Fibroblast of lung (primary cell): ENCODE results near the gene ZNRF1. TPM values are rescaled to one million over a fixed set of nuclear protein-coding genes. Genes with fewer than 3 reads are reported as not detected.

Experiments
- DNase-seq, 2 donors: peaks; one replicate each; pipeline versions ENCODE4 v3.0.0 to v3.0.0-alpha.2; 2010; ENCODE audit warnings: low read depth in 2 of 2
- H2AFZ ChIP-seq: 2 replicates; pipeline ENCODE4 v1.5.1; 2012; ENCODE audit warnings: low read length, control low read depth, inconsistent platforms
- H3K27ac ChIP-seq: 2 replicates; pipeline ENCODE4 v1.5.1; 2011; ENCODE audit warnings: low read length, control low read depth; ENCODE audit not compliant: insufficient read depth
- H3K27me3 ChIP-seq: 2 replicates; pipeline ENCODE4 v1.5.1; 2011; ENCODE audit warnings: mild to moderate bottlenecking, low read length; ENCODE audit not compliant: control insufficient read depth, insufficient read depth
- H3K36me3 ChIP-seq: 2 replicates; pipeline ENCODE4 v1.5.1; 2011; ENCODE audit warnings: low read length; ENCODE audit not compliant: control insufficient read depth, insufficient read depth
- H3K4me1 ChIP-seq: 2 replicates; pipeline ENCODE4 v1.5.1; 2011; ENCODE audit warnings: low read length; ENCODE audit not compliant: control insufficient read depth, insufficient read depth; ENCODE audit errors: extremely low read depth
- H3K4me2 ChIP-seq: 2 replicates; pipeline ENCODE4 v1.5.1; 2011; ENCODE audit warnings: low read length, control low read depth; ENCODE audit not compliant: insufficient read depth; ENCODE audit errors: extremely low read depth
- H3K4me3 ChIP-seq, 4 experiments: fragments of 200-600 bp in 1 of 4; sonication (generic) in 1 of 4; replicated peaks in 1 of 4; 2 replicates each; pipeline ENCODE4 v1.5.1; 2011 to 2016; ENCODE audit warnings: low read length in 4 of 4, low read depth in 3 of 4, mild to moderate bottlenecking in 3 of 4, control low read depth in 2 of 4, inconsistent platforms in 1 of 4, mixed read lengths in 1 of 4; ENCODE audit not compliant: insufficient read depth in 1 of 4; ENCODE audit errors: control extremely low read depth in 1 of 4
- H3K79me2 ChIP-seq: 2 replicates; pipeline ENCODE4 v1.5.1; 2012; ENCODE audit warnings: mild to moderate bottlenecking, low read length, inconsistent platforms; ENCODE audit not compliant: control insufficient read depth, insufficient read depth
- H3K9ac ChIP-seq: 2 replicates; pipeline ENCODE4 v1.5.1; 2011; ENCODE audit warnings: mild to moderate bottlenecking, low read length, control low read depth; ENCODE audit not compliant: insufficient read depth
- H3K9me3 ChIP-seq: 2 replicates; pipeline ENCODE4 v1.5.1; 2012; ENCODE audit warnings: low read depth, low read length; ENCODE audit not compliant: control insufficient read depth, insufficient read depth
- H4K20me1 ChIP-seq: 2 replicates; pipeline ENCODE4 v1.5.1; 2011; ENCODE audit warnings: low read length; ENCODE audit not compliant: control insufficient read depth, insufficient read depth; ENCODE audit errors: extremely low read depth
- EZH2 ChIP-seq: IDR thresholded peaks from 2 replicates; pipeline ENCODE4 v1.5.1; 2012; ENCODE audit warnings: low read length, control low read depth, mild to moderate bottlenecking; ENCODE audit errors: missing control alignments
- polyA plus RNA-seq, 2 donors: library from polyadenylated mRNA; depleted of rRNA in 1 of 2; stranded (reverse) in 1 of 2; unstranded in 1 of 2; fragments of >200 nt; gene quantifications; 2 replicates each; pipeline ENCODE4 v1.2.1, GENCODE V29; 2011 to 2012; ENCODE audit warnings: missing spikeins in 1 of 2
- total RNA-seq: library from RNA; depleted of rRNA; stranded (reverse); fragments of >200 nt; gene quantifications from 2 replicates; pipeline ENCODE4 v1.2.1, GENCODE V29; 2014
- TF ChIP-seq, protein P1 (sequence below), 2 donors: IDR thresholded peaks in 1 of 2; conservative IDR thresholded peaks in 1 of 2; 1 replicate in 1 of 2; 2 replicates in 1 of 2; pipeline ENCODE4 v1.5.1; 2011 to 2012; ENCODE audit warnings: low read length in 2 of 2, control low read depth in 1 of 2, inconsistent platforms in 1 of 2, low read depth in 1 of 2, mild to moderate bottlenecking in 1 of 2

Gene ZNRF1
- total and polyA plus RNA-seq, 2 donors (not counting 1 experiment from before 2014, with no cell fraction given) = 21.0 to 21.1 TPM

DNA sequence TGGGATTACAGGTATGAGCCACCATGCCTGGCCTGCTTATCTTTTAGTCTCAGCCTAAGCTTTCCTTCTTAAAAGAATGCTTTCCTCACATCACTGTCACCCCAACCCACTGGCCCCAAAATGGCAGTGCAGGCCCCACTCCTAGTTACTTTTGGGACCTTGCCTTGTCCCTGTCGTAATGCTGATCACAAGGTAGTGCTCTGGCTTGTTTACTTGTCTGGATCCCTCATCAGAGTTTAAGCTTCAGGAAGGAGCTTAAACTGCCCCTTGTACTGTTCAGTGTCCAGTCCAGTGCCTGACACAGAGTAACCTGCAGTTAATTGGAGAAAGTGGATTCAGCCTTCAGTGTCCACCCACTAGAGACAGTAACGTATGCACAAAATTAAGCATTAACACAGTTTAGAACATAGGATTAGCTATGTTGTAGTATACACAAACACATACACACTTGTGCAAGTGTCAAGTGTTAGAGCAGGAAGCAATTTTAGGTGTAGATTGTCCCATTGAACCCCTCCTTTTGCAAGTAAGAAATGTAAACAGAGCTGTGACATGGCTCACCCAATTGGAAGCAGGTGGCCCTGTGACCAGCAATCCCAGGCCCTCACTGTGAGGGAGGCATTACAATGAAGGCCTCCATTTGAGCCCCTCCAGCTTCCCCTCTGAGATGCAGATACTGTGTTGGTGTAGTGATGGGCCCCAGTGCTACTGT, 73.6 kb downstream of the ZNRF1 start:
- H3K9ac ChIP-seq = no peak overlapping the region
- DNase-seq = no peak
- no peak overlapping the region for H3K27ac ChIP-seq
- H3K36me3 ChIP-seq = no peaks in the 10 kb centered on the region
- peaks cover 12% of the 10 kb centered on the region for H3K79me2 ChIP-seq
- H3K4me1 ChIP-seq = peaks cover 2% of the 10 kb centered on the region
- no peak overlapping the region for H2AFZ ChIP-seq
- no peak overlapping the region for H3K4me2 ChIP-seq
- no peak overlapping the region for H3K4me3 ChIP-seq
- H4K20me1 ChIP-seq = no peaks in the 10 kb centered on the region
- no peak for TF ChIP-seq EZH2
- TF ChIP-seq, protein P1, sequence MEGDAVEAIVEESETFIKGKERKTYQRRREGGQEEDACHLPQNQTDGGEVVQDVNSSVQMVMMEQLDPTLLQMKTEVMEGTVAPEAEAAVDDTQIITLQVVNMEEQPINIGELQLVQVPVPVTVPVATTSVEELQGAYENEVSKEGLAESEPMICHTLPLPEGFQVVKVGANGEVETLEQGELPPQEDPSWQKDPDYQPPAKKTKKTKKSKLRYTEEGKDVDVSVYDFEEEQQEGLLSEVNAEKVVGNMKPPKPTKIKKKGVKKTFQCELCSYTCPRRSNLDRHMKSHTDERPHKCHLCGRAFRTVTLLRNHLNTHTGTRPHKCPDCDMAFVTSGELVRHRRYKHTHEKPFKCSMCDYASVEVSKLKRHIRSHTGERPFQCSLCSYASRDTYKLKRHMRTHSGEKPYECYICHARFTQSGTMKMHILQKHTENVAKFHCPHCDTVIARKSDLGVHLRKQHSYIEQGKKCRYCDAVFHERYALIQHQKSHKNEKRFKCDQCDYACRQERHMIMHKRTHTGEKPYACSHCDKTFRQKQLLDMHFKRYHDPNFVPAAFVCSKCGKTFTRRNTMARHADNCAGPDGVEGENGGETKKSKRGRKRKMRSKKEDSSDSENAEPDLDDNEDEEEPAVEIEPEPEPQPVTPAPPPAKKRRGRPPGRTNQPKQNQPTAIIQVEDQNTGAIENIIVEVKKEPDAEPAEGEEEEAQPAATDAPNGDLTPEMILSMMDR (conservative IDR thresholded peaks at IDR 0.05 in 1 of 2, IDR thresholded peaks at IDR 0.05 in 1 of 2; ENCODE audit: low read depth in 1 of 2, low read length in 2 of 2) = no peak
- no peaks in the 10 kb centered on the region for H3K9me3 ChIP-seq
- H3K27me3 ChIP-seq = no peaks in the 10 kb centered on the region

DNA sequence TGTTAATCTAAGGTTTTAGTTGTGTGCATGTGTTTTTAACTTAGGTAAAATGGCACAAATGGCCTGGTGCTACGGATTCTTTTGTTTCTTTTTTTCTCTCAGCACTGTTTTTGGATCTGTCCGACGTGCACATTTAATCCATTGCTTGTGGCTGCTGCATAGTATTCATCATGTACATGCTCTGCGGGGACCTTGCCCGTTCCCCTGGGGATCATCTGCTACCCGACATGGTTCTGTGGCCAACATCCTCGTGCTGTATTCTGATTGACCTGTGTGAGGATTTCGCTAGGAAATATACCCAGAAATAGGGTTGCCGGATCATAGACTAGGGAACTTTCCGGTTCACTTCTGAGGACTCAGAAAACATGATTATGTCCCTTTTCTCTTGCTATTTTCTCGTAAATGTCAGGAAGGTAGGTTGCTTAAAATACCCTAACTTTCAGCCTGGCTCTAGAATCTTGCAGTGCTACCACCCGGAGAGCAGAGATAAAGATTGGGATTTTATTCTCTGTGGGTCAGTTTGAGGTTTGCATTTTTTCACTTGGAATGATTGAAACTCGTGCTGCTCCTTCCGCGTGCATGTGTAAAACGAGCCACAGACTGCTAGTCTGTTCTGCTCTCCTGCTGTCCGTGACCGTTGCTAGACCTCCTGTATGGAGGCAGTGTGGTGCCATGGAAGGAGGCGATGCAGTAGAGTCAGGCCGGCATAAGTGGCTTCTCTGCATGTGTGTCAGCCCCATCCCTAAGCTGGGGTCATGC, 74.9 kb downstream of the ZNRF1 start:
- H3K4me3 ChIP-seq = no peak overlapping the region
- no peak overlapping the region for H3K9ac ChIP-seq
- TF ChIP-seq EZH2 = no peak
- H4K20me1 ChIP-seq = no peaks in the 10 kb centered on the region
- peak in 1 of 2 donors; percentile 44 for DNase-seq
- no peaks in the 10 kb centered on the region for H3K9me3 ChIP-seq
- no peaks in the 10 kb centered on the region for H3K27me3 ChIP-seq
- H3K4me1 ChIP-seq = peaks cover 2% of the 10 kb centered on the region
- H3K36me3 ChIP-seq = no peaks in the 10 kb centered on the region
- no peak overlapping the region for H3K27ac ChIP-seq
- H3K4me2 ChIP-seq = no peak overlapping the region
- no peak overlapping the region for H2AFZ ChIP-seq
- peaks cover 10% of the 10 kb centered on the region for H3K79me2 ChIP-seq

DNA sequence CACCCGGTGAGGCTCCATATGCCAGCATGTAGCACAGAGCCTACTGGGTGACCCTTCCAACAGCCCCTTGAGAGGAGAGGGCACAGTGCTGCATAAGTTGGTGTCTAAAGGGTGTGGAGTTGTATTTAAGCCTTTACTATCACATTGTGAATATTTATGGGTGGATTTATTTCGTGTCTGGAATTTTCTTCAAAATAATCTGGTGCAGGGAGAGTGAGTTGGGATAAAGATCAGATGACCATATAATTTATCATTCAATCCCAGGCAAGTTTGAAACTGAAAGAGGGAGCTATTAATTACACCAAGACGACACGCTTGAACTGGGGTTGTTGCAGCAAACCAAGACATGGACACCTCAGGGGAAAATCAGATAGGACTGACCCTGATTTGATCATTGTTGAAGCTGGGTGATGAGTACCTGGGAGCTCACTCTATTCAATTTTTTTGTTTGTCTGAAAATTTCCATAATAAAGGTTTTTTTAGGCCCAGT, 75.5 kb downstream of the ZNRF1 start:
- Histone ChIP-seq H3K36me3 (no peaks in the 10 kb centered on the region), H3K4me3 (no peak overlapping the region), H3K27me3 (no peaks in the 10 kb centered on the region), H3K79me2 (peaks cover 10% of the 10 kb centered on the region), H4K20me1 (no peaks in the 10 kb centered on the region), H3K4me1 (peaks cover 2% of the 10 kb centered on the region), H2AFZ (no peak overlapping the region), H3K27ac (no peak overlapping the region), H3K9me3 (no peaks in the 10 kb centered on the region), H3K9ac (no peak overlapping the region), H3K4me2 (no peak overlapping the region)
- DNase-seq = no peak
- TF ChIP-seq EZH2 = no peak
- TF ChIP-seq, protein P1 (conservative IDR thresholded peaks at IDR 0.05 in 1 of 2, IDR thresholded peaks at IDR 0.05 in 1 of 2; ENCODE audit: low read depth in 1 of 2, low read length in 2 of 2) = no peak
